GM15510 (cell line): ENCODE data around the gene ITGA11.

Experiments used
- POLR2A ChIP-seq: IDR thresholded peaks from 3 replicates; pipeline ENCODE4 v1.6.1; 2011; ENCODE audit warnings: borderline replicate concordance; ENCODE audit not compliant: insufficient read length; ENCODE audit errors: extremely low read depth

The ITGA11 gene

GRCh38 chr15:68264282-68264681 is 167.7 kb downstream of the ITGA11 start:
- TF ChIP-seq POLR2A, result no peak

GRCh38 chr15:68262514-68263356 is 169.2 kb downstream of the ITGA11 start:
- TF ChIP-seq POLR2A, result no peak

GRCh38 chr15:68261980-68262379 is 170.0 kb downstream of the ITGA11 start:
- TF ChIP-seq POLR2A, result no peak

GRCh38 chr15:68261241-68261640 is 170.7 kb downstream of the ITGA11 start:
- no peak for TF ChIP-seq POLR2A

- no peak for TF ChIP-seq POLR2A
Measured at GRCh38 chr15:68259883-68260282, 172.1 kb downstream of the ITGA11 start.

- TF ChIP-seq POLR2A, result no peak
Measured at GRCh38 chr15:68258692-68259091, 173.3 kb downstream of the ITGA11 start.

GRCh38 chr15:68256675-68257450 is 175.1 kb downstream of the ITGA11 start:
- TF ChIP-seq POLR2A, result no peak

GRCh38 chr15:68252925-68253534 is 178.9 kb downstream of the ITGA11 start:
- TF ChIP-seq POLR2A, result no peak

GRCh38 chr15:68249058-68249713 is 182.8 kb downstream of the ITGA11 start:
- TF ChIP-seq POLR2A, result no peak
